ENCODE data around the gene RASD1.

RASD1 gene, protein sequence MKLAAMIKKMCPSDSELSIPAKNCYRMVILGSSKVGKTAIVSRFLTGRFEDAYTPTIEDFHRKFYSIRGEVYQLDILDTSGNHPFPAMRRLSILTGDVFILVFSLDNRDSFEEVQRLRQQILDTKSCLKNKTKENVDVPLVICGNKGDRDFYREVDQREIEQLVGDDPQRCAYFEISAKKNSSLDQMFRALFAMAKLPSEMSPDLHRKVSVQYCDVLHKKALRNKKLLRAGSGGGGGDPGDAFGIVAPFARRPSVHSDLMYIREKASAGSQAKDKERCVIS
- 15.0 reads per million, percentile 40 among the genes with 10 or more reads in this experiment for total RNA-seq

DNA sequence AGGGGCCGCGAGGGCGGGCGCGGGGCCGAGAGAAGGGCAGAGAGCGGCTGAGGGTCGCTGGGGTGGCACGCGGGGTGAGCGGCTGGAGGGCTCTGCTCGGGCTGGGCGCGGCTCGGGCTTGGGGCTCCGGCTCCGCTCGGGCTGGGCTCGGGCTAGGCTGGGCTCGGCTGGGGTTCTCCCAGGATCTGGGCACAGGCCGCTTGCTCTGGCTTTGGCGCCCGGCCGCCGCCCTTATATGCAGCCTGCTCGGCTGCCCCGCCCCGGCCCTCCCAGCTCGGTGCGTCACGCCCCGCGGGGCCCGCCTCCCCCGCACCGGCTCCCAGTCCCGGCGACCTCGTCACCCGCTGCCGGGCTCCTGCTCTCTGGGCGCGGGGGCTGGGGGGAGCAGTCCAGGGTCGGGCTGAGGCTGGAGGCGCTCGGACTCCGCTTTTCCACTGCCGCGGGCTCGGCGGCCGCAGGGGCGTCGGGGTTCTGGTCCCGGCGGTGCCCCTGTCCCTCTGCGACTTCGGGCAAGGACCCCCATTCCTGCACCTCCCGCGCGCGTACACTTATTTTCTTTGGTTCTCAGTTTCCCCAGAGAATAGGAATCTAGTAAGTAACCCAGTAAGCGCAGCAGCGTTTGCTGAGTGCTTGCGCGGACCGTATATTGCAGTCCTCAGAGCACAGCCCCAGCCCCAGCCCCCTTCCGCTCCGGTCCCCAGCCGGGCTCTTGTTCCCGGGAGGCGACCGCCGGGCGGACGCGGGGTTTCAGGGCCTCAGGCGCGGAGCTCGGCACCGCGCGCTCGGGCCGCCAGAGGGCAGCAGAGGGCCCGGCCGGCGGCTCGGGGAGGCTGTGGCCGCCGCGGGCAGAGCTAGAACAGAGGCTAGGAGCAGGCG, at the start of gene RASD1:
RASD1 (minus strand) TSS at position 207 of the 876 bp plus-strand sequence. CDS start 214 bp downstream, outside the sequence.
- peak; percentile 69 for DNase-seq

DNA sequence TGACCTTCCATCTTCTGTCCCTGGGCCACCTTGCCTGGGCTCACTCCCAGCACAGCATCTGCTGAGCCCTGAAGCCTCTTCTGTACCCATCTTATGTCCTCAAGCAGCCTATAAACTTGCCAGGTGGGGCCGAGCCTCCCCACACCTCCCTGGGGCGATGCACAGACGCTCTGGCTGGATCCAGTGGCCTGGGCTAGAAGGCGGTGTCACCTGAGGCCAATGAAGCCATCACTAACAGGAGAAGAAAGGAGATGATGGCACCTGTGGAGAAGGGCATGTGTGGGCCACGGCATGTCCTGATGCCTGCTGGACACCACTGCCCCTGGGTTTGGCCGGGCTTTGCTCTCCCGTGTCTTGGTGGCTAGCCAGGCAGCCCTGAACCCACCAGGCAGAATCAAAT, 49.8 kb upstream of the RASD1 start:
- no peak for DNase-seq

DNA sequence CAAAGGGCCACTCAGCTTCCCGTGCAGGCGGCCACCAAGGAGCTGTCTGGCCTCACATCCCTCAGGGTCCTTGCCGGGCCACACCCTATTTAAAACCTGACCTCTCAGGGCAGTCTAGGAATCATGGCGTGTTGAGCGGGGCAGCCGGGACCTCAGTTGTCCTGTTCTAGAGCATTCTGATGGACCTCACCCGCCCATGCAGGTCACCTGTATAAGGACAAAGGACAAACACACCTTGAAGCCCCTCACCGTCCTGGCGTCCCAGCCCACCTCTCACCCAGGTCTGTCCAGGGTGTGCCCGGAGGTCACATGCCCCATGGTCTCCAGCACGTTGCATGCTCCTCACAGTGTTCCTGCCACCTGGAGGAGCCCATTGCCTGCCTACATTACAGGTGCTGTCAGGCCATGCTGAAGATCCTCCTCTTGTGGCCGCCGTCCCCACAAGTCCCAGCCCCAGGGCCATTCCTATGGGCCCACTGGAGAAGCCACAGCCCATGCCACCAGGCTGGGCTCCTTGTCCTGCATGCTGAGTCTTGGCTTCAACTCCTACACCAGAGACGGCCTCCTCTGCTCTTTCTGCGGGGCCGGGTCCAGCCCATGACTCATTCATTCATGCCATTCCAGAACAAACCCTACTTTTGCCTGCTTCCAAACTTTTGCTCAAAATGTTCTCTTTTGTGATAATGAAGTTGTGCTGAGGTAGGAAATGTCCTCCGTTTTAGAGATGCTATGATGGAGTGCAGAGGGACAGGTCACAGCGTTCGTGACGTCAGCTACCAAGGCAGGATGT, 49.0 kb upstream of the RASD1 start:
- no peak for DNase-seq

DNA sequence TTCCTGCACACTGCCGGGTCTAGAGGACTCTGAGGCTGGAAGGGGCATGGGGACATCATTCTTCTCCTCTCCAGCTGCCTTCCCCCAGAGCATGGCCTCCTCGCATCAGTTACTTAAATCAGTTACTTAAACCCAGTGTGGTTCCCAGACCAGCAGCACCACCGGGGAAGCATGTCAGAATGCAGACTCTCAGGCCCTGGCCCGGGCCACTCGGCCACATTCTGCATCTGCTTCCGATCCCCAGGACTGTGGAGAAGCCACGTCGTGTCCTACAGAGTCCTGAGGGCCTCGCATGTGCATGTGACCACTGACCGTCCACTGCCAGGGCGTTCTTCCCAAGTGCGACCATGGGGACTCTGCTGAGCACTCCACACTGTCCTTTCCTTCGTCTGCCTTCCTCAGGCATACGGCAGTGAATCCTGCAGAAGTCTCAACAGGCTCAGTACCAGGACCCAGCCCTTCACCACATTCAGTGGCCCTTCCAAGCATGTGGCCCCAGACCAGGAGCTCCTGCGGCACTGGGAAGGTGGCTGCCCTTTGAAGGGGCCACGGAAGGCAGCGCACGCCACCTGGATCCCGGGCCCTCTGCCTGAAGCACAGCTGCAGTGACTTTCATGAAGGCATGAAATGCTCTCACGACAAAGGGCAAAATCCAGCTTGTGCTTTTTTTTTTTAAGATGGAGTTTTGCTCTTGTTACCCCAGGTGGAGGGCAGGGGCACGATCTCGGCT, 46.9 kb upstream of the RASD1 start:
- DNase-seq: no peak

DNA sequence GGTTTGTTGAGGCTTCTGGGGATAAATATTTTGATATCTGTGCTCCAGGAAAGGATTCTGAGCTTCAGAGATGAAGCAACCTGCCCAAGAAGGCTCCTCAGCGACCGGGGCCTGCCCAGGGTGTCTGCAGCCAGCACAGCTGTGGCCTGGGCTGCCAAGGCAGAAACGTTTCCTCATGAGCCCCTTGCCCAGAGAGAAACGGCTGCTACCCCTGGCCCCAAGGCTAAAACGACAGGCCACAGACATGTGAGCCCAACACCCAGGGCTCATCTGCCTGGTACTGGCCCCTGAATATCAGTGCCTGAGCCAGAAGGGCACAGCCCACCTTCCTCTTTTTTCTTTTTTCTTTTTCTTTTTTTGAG, 45.4 kb upstream of the RASD1 start:
- no peak for DNase-seq

DNA sequence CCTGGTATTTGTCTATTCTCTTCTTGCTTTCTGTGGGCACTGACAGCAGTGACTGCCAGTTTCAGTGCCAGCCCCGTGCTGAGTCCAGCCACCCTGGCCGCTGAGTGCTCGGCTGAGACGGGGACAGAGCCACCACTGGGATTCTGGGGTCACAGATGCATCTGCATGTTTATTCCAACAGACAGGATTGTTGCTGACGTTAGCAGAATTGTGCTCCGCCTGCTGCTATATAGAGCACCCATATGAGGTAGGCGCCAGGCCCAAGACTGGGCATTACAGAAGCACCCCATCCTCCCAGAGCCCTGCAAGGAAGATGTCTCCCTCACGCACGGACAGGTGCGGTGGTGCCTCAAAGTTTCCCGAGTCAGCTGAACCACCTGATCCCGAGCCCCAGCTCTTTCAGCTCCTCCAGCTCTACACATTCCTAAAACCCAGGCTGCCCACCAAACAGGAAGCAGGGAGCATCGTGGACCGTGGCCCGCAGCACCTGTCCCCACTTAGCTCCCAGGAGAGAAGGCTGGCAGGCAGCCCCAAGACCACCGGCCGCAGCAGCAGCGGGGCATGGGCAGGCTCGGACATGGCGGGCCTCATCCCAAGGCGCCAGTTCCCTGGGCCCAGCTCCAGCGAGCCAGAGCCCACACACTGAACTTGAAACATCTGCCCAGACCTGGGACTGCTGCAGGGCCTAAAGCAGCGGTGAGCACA, 44.9 kb upstream of the RASD1 start:
- DNase-seq: no peak

DNA sequence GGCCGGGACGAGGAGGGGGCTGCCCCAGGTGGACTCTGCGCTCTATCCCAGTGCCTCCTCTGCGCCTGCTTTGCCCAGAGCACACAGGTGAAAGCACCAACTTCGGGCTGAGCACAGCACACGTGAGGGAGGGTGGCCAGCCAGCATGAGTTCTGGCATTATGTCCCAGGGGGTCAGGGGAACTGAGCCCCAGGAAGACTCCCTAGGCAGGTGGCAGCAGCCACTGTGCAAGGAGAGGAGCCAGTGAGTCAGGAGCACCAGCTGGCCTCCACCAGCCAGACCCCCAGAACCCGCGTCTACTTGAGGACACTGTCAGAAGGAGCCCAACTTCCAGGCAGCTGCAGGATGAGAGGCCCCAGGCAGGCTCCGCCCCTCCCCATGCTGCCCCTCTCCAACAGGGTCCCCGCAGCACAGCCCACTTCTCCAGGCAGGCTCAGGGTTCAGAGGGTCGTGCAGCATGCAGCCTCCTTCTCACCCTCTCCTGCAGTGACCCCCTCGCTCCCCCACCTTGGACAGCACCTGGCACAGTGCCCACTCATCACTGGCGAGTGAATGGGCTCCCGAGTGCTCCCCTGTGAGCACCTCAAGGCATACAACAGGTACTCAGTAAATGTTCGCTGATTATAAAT, 44.2 kb upstream of the RASD1 start:
- DNase-seq: no peak

DNA sequence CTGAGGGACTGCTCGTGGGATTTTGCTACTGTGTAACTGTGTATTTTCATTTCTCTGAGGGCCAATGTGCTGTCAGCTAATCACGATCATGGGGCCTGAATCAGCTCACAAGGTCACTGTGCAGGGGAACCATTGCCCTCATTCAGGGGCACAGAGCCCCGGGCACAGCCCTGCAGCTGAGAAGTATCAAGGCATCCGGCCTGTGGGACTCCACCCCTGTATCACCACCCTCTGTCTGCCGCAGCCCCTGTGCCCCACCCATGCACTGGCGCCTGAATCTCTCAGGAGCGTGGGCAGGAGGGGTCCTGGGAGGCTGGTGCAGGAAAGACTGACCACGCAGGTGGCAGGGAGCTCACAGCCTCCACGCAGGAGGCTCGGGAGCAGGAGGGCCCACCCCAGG, 43.4 kb upstream of the RASD1 start:
- no peak for DNase-seq

DNA sequence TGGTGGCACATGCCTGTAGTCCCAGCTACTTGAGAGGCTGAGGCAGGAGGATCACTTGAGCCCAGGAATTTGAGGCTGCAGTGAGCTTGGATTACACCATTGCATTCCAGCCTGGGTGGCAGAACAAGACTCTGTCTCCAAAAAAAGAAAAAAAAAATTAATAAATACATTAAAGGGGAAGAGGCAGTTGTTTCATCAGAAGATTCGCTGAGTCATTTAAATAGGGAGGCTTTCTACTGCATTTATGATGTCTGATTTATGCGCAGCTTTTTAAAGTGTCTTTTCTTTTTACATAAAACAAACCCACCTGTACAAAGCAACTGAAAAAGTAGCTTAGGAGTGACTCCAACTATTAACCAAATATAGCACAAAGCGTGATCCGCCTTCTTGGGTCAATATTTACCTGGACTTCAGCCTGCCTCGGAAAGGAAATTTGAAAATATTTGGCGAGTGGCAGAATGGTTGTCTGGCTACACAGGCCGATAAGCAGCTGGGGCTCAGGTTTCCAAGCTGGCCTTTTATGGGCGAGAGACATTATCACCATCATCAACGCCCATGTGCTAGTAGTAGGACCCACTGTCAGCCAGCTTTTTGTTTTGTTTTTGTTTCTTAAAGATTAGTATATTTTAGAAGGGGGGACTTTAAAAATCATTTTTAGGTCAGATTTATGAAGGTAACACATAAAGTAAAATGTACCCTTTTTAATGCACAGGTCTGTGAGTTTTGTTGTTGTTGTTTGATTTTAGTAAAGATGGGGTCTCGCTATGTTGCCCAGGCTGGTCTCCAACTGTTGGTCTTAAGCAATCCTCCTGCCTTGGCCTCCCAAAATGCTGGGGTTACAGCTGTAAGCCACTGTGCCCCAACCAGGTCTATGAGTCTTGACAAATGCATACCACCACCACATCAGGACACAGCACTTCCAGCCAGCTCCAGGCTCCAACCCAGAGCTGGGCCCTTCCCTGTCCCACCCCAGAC, 42.5 kb upstream of the RASD1 start:
- no peak for DNase-seq

DNA sequence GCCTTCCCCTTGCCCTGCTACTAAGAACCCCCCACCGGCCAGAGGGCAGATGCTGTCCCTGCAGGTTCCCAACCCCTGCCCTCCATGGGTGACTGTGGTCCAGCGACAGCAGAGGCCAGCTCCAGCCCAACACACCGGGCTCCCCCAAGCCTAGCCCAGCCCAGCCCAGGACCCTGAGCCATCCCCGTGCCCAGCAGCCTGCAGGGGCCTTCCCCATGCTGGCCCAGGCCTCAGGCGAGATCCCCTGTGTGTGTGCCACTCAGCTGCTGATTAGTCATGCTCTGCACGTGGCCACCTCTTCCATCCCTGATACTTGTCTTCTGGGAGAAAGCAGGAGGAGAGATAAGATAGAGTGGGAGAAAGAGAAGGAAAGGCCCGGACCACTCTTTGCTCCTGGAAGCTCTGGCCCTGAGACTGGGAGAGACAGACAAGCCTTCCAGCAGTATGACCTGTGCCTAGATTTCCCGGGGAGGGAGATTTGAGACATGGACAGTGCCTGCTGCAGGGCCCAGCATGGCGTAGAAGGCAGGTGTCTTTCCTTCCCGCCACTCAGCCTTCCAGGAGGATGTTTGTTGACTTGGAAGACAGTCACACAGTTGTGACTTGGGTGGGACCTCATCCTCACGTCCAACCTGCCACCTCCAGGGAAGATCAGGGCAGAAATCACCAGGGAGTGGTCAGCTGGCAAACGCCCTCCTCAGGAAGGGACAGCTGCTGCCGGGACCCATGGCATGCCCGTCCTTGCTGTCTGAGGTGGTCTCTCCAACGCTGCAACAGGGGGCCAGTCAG, 41.3 kb upstream of the RASD1 start:
- no peak for DNase-seq

DNA sequence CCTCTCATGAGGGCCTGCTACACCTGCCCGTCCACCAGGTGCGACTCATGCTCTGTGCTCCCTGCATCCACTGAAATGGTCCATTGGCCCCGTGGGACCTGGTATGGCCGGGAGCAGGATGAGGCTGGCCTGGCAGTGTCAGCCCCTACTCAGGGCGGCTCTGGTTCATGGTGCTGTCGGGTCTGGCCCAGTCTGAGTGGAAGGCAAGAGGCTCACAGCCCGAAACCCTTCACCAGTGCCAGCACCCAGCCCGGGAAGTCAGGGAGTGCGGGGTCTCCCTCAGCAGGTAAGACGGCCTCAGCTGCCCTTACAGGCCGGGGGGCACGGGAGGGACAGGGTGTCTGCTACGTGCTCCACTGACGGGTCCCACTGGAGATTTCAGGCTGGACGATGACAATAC, 40.5 kb upstream of the RASD1 start:
- DNase-seq: no peak

DNA sequence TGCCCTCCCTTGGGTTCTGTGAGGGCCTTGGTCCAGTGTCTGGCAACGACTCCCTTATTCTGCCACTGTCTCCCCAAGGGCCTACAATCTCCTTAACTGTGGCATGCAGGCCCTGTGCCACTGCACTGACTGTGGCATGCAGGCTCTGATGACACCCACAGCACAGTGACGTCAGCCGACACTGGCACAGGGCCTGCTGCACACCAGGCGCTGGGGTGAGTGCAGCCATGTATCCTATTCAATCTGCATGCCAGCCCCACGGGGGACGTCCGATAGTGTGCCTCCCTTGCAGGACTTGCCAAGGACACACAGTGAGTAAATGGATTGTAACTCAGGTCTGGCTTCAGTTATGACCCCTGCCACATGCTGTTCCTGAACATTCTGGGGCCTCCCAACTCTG, 39.8 kb upstream of the RASD1 start:
- no peak for DNase-seq

DNA sequence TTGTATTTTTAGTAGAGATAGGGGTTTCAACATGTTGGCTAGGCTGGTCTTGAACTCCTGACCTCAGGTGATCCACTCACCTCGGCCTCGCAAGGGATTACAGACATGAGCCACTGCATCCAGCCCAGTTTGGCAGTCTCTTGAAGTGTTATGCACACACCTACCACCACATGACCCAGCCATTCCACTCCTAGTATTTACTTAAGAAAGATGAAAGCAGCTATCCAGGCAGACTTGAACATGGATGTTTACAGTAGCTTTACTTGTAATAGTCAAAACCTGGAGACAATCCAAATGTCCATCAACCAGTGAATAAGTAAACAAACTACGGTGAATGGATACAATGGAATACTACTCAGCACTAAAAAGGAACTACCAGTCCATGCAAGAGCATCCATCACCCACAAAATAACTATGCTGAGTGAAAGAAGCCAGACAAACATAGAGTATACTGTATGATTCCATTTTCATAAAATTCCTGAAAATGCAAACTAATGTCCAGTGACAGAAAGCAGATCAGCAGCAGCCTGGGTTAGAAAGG, 37.8 kb upstream of the RASD1 start:
- DNase-seq: no peak

DNA sequence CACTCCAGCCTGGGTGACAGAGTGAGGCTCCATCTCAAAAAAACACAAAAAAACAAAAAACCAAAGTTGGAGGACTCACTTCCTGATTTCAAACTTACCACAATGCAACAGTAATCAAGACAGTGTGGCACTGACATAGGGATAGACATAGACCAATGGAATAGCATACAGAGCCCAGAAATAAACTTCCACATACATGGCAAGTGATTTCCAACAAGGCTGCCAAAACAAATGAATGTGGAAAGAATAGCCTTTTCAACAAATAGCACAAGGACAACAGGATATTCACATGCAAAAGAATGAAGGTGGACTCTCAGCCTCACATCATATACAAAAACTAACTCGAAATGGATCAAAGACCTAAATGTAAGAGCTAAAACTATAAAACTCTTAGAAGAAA, 36.8 kb upstream of the RASD1 start:
- DNase-seq: no peak

DNA sequence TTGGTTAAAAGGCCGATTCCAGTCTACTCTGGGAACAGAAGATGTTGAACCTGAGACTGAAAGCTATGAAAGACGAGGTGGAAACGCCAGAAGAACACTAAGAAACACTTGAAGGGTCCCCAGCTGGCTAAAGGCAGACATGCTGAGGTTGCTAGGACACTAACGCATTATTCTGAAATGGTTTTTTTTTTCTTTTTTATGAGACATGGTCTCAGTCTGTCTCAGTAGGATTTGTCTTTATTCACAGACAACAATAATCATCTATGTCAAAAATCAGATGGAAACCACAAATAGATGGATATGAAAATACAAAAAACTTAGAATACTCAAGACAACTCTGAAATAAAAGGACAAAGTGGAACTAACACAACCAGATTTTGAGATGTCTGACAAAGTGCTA, 35.0 kb upstream of the RASD1 start:
- no peak for DNase-seq

DNA sequence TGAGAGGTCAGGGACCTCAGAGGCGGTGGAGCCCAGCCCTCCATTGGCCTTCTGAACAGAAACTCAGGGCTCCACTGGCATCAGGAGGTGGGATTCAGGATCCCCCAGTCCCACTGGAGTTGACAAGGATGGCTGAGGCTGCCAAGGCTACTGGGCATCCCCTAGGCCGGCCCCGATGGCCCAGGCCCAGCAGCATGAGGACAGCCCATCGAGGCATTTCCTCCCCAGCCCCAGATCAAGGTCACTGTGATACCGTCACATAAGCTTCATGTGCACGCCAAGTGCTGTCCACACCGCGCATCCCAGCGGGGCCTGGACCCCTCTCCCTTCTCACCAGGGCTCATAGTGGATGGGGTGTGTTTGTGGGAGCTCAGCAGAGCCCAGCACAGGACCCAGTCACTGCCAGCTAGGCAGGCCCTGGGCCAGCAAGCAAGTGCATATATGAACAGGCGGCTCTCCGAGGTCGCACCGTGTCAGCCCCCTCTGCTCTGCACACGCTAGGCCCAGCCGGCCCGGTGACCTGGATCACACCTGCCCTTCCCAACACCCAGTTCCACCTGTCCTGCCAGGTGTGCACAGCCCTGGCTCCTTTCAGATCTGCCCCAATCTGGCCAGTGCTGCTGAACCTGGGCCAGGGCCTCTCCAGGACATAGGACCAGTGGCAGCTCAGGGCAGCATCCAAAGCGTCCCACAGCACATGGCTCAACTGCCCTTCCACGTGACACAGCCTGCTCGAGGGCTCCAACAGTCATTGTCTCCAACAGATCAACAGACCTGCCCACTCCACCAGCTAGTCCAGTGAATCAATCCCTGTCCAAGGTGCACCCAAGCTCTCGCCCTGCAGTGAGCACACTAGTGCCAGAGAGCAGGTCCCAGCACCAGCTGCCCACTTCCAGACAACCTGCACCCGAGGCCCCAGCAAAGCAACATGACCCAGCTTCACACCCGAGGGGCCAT, 32.8 kb upstream of the RASD1 start:
- no peak for DNase-seq

DNA sequence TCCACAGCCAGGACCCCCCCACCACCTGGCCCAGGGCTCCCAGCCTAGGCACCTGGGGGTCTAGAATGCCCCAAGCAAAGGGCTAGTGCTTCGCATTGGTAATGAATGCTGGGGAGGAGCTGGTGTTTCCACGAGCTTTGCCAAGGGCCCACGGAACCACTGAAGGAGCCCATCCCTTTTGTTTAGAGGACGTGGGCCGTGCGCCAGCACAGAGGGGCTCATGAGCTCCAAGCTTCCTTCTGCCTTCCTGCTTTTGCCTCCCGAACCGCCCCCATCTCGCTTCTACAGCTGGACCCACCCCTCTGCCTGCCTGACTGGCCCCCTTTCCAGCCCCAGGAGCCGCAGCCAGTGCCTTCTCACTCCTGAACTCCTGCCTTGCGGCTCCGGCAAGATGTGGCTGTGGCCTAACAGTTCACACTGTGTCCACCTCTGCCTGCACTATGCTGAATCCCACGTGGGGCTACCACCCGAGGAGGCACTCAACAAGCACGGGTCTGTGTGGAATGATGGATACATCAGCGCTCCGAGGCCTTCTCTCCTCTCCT, 31.8 kb upstream of the RASD1 start:
- DNase-seq: no peak

DNA sequence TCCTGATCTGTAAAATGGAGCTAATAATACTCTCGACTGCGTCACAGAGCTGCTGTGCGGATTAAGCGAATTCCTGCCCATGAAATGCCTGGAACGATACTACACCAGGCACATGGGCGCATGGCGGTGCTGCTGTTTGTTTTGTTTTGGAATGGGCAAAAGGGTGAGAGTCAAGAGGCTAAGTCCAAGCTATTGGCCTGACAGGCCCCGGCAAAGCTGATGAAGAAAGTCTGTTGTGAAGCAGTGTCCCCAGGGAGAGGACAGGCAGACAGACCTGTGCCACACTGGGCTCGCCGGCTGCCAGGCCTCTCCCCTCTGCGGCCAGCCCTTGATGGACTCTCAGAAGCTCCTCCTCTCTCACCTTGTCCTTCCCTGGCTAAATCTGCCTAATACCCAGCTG, 31.3 kb upstream of the RASD1 start:
- no peak for DNase-seq

All from effector CD4-positive, alpha-beta T cell (primary cell).